SU-DHL-6 (cell line): ENCODE data around the gene TNS1.
"Not testable (repeated sequence)": the region's sequence is repeated elsewhere in the genome, so short reads cannot be mapped to it uniquely, and the experiment has no call there.

Experiments used
- H2AFZ ChIP-seq: fragments of 200-600 bp; sonication (generic); 2 replicates; pipeline ENCODE4 v1.6.1; 2014; ENCODE audit warnings: low read depth, mild to moderate bottlenecking, moderate library complexity, mixed read lengths, antibody characterized with exemption, low read length; ENCODE audit not compliant: severe bottlenecking
- H3F3A ChIP-seq: fragments of 200-600 bp; shearing (Covaris generic); 2 replicates; pipeline ENCODE4 v1.6.0; 2016; ENCODE audit warnings: antibody characterized with exemption, mild to moderate bottlenecking; ENCODE audit not compliant: insufficient read depth
- H3K27ac ChIP-seq: fragments of 200-600 bp; sonication (generic); 2 replicates; pipeline ENCODE4 v1.5.1; 2016; ENCODE audit warnings: low read depth, mild to moderate bottlenecking, low read length, moderate library complexity, mixed read lengths
- H3K27me3 ChIP-seq: fragments of 200-600 bp; sonication (generic), shearing (Covaris generic); 2 replicates; pipeline ENCODE4 v1.6.0; 2014; ENCODE audit warnings: mild to moderate bottlenecking, low read length
- H3K36me3 ChIP-seq: fragments of 200-600 bp; sonication (generic); 2 replicates; pipeline ENCODE4 v1.6.1; 2014; ENCODE audit warnings: mild to moderate bottlenecking, low read length, mixed read lengths
- H3K4me2 ChIP-seq: fragments of 300-600, 200-600 bp; shearing (Covaris generic), sonication (generic); 2 replicates; pipeline ENCODE4 v1.6.0; 2014; ENCODE audit warnings: low read length, low read depth, mild to moderate bottlenecking; ENCODE audit not compliant: poor library complexity, severe bottlenecking
- H3K4me3 ChIP-seq: fragments of 200-600 bp; sonication (generic); 2 replicates; pipeline ENCODE4 v1.5.1; 2014; ENCODE audit warnings: antibody characterized with exemption, low read length, mild to moderate bottlenecking, mixed read lengths; ENCODE audit not compliant: insufficient read depth, poor library complexity, severe bottlenecking
- H3K79me2 ChIP-seq: fragments of 200-600 bp; sonication (generic); 2 replicates; pipeline ENCODE4 v1.6.1; 2014; ENCODE audit warnings: mild to moderate bottlenecking, low read length, moderate library complexity; ENCODE audit not compliant: insufficient read depth
- H3K9ac ChIP-seq: fragments of 200-600 bp; sonication (generic); 2 replicates; pipeline ENCODE4 v1.7.0; 2014; ENCODE audit warnings: mild to moderate bottlenecking, low read length
- H3K9me2 ChIP-seq: fragments of 200-600 bp; sonication (generic); replicated peaks from 2 replicates; pipeline ENCODE4 v1.6.1; 2014; ENCODE audit warnings: low read length; ENCODE audit not compliant: insufficient read depth
- H3K9me3 ChIP-seq: fragments of 200-600 bp; sonication (generic); 2 replicates; pipeline ENCODE4 v1.6.1; 2014; ENCODE audit warnings: low read length, mixed read lengths; ENCODE audit not compliant: insufficient read depth
- H4K20me1 ChIP-seq: fragments of 200-600 bp; sonication (generic); 2 replicates; pipeline ENCODE4 v1.6.1; 2014; ENCODE audit warnings: low read depth, mild to moderate bottlenecking, antibody characterized with exemption, low read length, moderate library complexity, mixed read lengths
- CTCF ChIP-seq: fragments of 200-600 bp; sonication (generic); IDR thresholded peaks from one replicate; pipeline ENCODE4 v1.5.1; 2017; ENCODE audit warnings: antibody characterized with exemption, mild to moderate bottlenecking, low read length, moderate library complexity; ENCODE audit not compliant: insufficient read depth, poor library complexity, severe bottlenecking
- EZH2phosphoT487 ChIP-seq: fragments of 200-600 bp; sonication (generic), shearing (Covaris generic); conservative IDR thresholded peaks from 2 replicates; pipeline ENCODE4 v1.6.1; 2018; ENCODE audit warnings: mild to moderate bottlenecking, antibody characterized with exemption, low read length, moderate library complexity, mixed read lengths

Gene TNS1

GRCh38 chr2:218036371-218036770 is 33.6 kb upstream of the TNS1 start:
- Histone ChIP-seq H3K27ac (no peak overlapping the region), H3K27me3 (no peaks in the 10 kb centered on the region), H3K9me3 (no peaks in the 10 kb centered on the region), H3F3A (no peaks in the 10 kb centered on the region), H3K9me2 (no peaks in the 10 kb centered on the region), H3K36me3 (no peaks in the 10 kb centered on the region), H3K4me2 (no peak overlapping the region), H4K20me1 (no peaks in the 10 kb centered on the region), H3K4me3 (no peak overlapping the region), H2AFZ (no peak overlapping the region), H3K79me2 (no peaks in the 10 kb centered on the region), H3K9ac (no peak overlapping the region)
- no peak for TF ChIP-seq EZH2phosphoT487
- TF ChIP-seq CTCF, result no peak

GRCh38 chr2:218035463-218036100 is 32.8 kb upstream of the TNS1 start:
- H3K27me3 ChIP-seq, result no peaks in the 10 kb centered on the region
- no peak overlapping the region for H2AFZ ChIP-seq
- H3K4me2 ChIP-seq, result no peak overlapping the region
- no peaks in the 10 kb centered on the region for H3K36me3 ChIP-seq
- TF ChIP-seq EZH2phosphoT487 (no peak), CTCF (no peak)
- H4K20me1 ChIP-seq, result no peaks in the 10 kb centered on the region
- H3K4me3 ChIP-seq, result no peak overlapping the region
- no peaks in the 10 kb centered on the region for H3K9me2 ChIP-seq
- no peaks in the 10 kb centered on the region for H3K79me2 ChIP-seq
- no peaks in the 10 kb centered on the region for H3F3A ChIP-seq
- no peak overlapping the region for H3K27ac ChIP-seq
- no peak overlapping the region for H3K9ac ChIP-seq
- no peaks in the 10 kb centered on the region for H3K9me3 ChIP-seq

GRCh38 chr2:218034497-218035213 is 31.9 kb upstream of the TNS1 start:
- not testable (repeated sequence) for H3K9me2 ChIP-seq, H3K27me3 ChIP-seq, H3K4me3 ChIP-seq, H3K27ac ChIP-seq, H3K79me2 ChIP-seq, H3K9me3 ChIP-seq, H3F3A ChIP-seq, H3K4me2 ChIP-seq, H3K9ac ChIP-seq, H2AFZ ChIP-seq, H4K20me1 ChIP-seq, H3K36me3 ChIP-seq
- peak; percentile 40 for TF ChIP-seq CTCF
